IMR-90 (cell line): Measurements from ENCODE around the gene GFPT1. TPM values are rescaled to one million over a fixed set of nuclear protein-coding genes. Genes with fewer than 3 reads are reported as not detected.
A peak's percentile ranks its signal among the peaks of the same experiment; 100 is the strongest.

Source experiments
- ATAC-seq: fragments of 200-7000 bp; cut with Tn5 transposase; 2 replicates; pipeline ENCODE4 v1.9.1; 2020; ENCODE audit warnings: low read depth, mild to moderate bottlenecking, moderate library complexity
- BruUV-seq: library from RNA; stranded (reverse); fragments of 400-500 nt; replicated peaks from 2 replicates; lab custom pipeline; 2021; lab: Mats Ljungman, UMichigan
- CTCF ChIA-PET: fragments of 300-600 bp; formaldehyde crosslinking; extraction: SDS; loops from one replicate; lab custom pipeline; 2021; ENCODE audit warnings: antibody characterized with exemption; lab: Yijun Ruan, JAX
- POLR2A ChIA-PET: fragments of 300-600 bp; sonication (Branson Sonifier 250); formaldehyde crosslinking; loops from one replicate; lab custom pipeline; 2022; ENCODE audit warnings: antibody characterized with exemption; ENCODE audit not compliant: unreplicated experiment; lab: Charles Lee
- DNase-seq: peaks from one replicate; pipeline ENCODE4 v3.0.0; 2013
- H2AFZ ChIP-seq: replicated peaks from 2 replicates; pipeline ENCODE3; 2013; ENCODE audit warnings: low read length, mild to moderate bottlenecking; ENCODE audit not compliant: poor library complexity
- H2AK5ac ChIP-seq: 2 replicates; pipeline ENCODE4 v1.6.1; 2013; ENCODE audit warnings: low read depth, low read length, inconsistent platforms
- H2AK9ac ChIP-seq: replicated peaks from 2 replicates; pipeline ENCODE3; 2013; ENCODE audit warnings: mild to moderate bottlenecking, low read depth, low read length, moderate library complexity; ENCODE audit not compliant: poor library complexity
- H2BK120ac ChIP-seq: 2 replicates; pipeline ENCODE4 v1.6.1; 2013; ENCODE audit warnings: low read depth, low read length, inconsistent platforms
- H2BK15ac ChIP-seq: 3 replicates; pipeline ENCODE4 v1.6.1; 2013; ENCODE audit warnings: low read depth, low read length, inconsistent platforms
- H2BK20ac ChIP-seq: 2 replicates; pipeline ENCODE4 v1.6.1; 2013; ENCODE audit warnings: low read depth, mild to moderate bottlenecking, inconsistent platforms, low read length, moderate library complexity
- H2BK5ac ChIP-seq: 2 replicates; pipeline ENCODE4 v1.6.1; 2013; ENCODE audit warnings: mild to moderate bottlenecking, low read depth, low read length, inconsistent platforms; ENCODE audit not compliant: poor library complexity, severe bottlenecking
- H3K14ac ChIP-seq: replicated peaks from 2 replicates; pipeline ENCODE4 v1.6.1; 2013; ENCODE audit warnings: low read depth, low read length, inconsistent platforms
- H3K18ac ChIP-seq: 2 replicates; pipeline ENCODE4 v1.6.1; 2013; ENCODE audit warnings: low read depth, low read length, control low read depth
- H3K23ac ChIP-seq: 2 replicates; pipeline ENCODE4 v1.6.1; 2013; ENCODE audit warnings: low read depth, low read length, inconsistent platforms
- H3K27ac ChIP-seq: 2 replicates; pipeline ENCODE4 v1.5.1; 2013; ENCODE audit warnings: mild to moderate bottlenecking, control low read depth, low read length; ENCODE audit not compliant: insufficient read depth
- H3K27me3 ChIP-seq: 2 replicates; pipeline ENCODE4 v1.6.1; 2013; ENCODE audit warnings: low read length; ENCODE audit not compliant: control insufficient read depth, insufficient read depth
- H3K36me3 ChIP-seq: 2 replicates; pipeline ENCODE4 v1.6.1; 2013; ENCODE audit warnings: low read length, mixed read lengths; ENCODE audit not compliant: control insufficient read depth, insufficient read depth
- H3K4ac ChIP-seq: 2 replicates; pipeline ENCODE4 v1.6.1; 2013; ENCODE audit warnings: low read depth, low read length, inconsistent platforms
- H3K4me1 ChIP-seq: 2 replicates; pipeline ENCODE4 v1.6.1; 2013; ENCODE audit warnings: low read length, mixed read lengths; ENCODE audit not compliant: control insufficient read depth, insufficient read depth
- H3K4me2 ChIP-seq: 2 replicates; pipeline ENCODE4 v1.6.1; 2013; ENCODE audit warnings: low read depth, mild to moderate bottlenecking, control low read depth, low read length, moderate library complexity
- H3K4me3 ChIP-seq: 2 replicates; pipeline ENCODE4 v1.5.1; 2013; ENCODE audit warnings: low read depth, mild to moderate bottlenecking, control low read depth, low read length, moderate library complexity; ENCODE audit not compliant: insufficient read depth
- H3K56ac ChIP-seq: 2 replicates; pipeline ENCODE4 v1.6.1; 2013; ENCODE audit warnings: low read length, inconsistent platforms; ENCODE audit not compliant: insufficient read depth; ENCODE audit errors: extremely low read depth
- H3K79me1 ChIP-seq, 2 experiments: 2 replicates each; pipeline ENCODE4 v1.6.1; 2013; ENCODE audit warnings: low read length in 2 of 2, inconsistent platforms in 1 of 2, low read depth in 1 of 2
- H3K9ac ChIP-seq: 2 replicates; pipeline ENCODE4 v1.6.1; 2013; ENCODE audit warnings: low read depth, low read length, control low read depth
- H3K9me1 ChIP-seq: 2 replicates; pipeline ENCODE4 v1.6.1; 2013; ENCODE audit warnings: low read length, inconsistent platforms; ENCODE audit not compliant: insufficient read depth
- H3K9me3 ChIP-seq: 2 replicates; pipeline ENCODE4 v1.6.1; 2013; ENCODE audit warnings: low read length; ENCODE audit not compliant: control insufficient read depth, insufficient read depth
- H4K20me1 ChIP-seq: 2 replicates; pipeline ENCODE4 v1.6.1; 2013; ENCODE audit warnings: low read length, inconsistent platforms; ENCODE audit not compliant: insufficient read depth
- H4K5ac ChIP-seq: 2 replicates; pipeline ENCODE4 v1.6.1; 2013; ENCODE audit warnings: mild to moderate bottlenecking, low read depth, low read length, control low read depth
- H4K8ac ChIP-seq, 2 experiments: 2 replicates each; pipeline ENCODE4 v1.6.1; 2013; ENCODE audit warnings: low read depth in 2 of 2, low read length in 2 of 2, control low read depth in 1 of 2, inconsistent platforms in 1 of 2
- H4K91ac ChIP-seq: 2 replicates; pipeline ENCODE4 v1.6.1; 2013; ENCODE audit warnings: low read depth, low read length, inconsistent platforms; ENCODE audit not compliant: insufficient read depth
- CHD1 ChIP-seq: IDR thresholded peaks from 2 replicates; pipeline ENCODE4 v1.6.1; 2012; ENCODE audit warnings: low read depth, low read length, improper control_type of control experiment
- FOS ChIP-seq: fragments of 150-350 bp; IDR thresholded peaks from 2 replicates; pipeline ENCODE4 v1.6.1; 2016; ENCODE audit warnings: low read depth, low read length
- MAZ ChIP-seq: IDR thresholded peaks from 2 replicates; pipeline ENCODE4 v1.6.1; 2012; ENCODE audit warnings: low read depth, mild to moderate bottlenecking, low read length, improper control_type of control experiment, moderate library complexity, borderline replicate concordance
- MXI1 ChIP-seq: IDR thresholded peaks from 2 replicates; pipeline ENCODE4 v1.6.1; 2012; ENCODE audit warnings: low read depth, mild to moderate bottlenecking, low read length, moderate library complexity, borderline replicate concordance
- NFE2L2 ChIP-seq: fragments of 150-350 bp; IDR thresholded peaks from 2 replicates; pipeline ENCODE4 v1.6.1; 2016; ENCODE audit warnings: low read depth, mild to moderate bottlenecking, low read length
- RFX5 ChIP-seq: IDR thresholded peaks from 2 replicates; pipeline ENCODE4 v1.8.0; 2012; ENCODE audit warnings: low read depth, mild to moderate bottlenecking, low read length, moderate library complexity
- SMC3 ChIP-seq: fragments of 150-350 bp; IDR thresholded peaks from 2 replicates; pipeline ENCODE4 v1.6.1; 2016; ENCODE audit warnings: low read depth, mild to moderate bottlenecking, antibody characterized with exemption, low read length, moderate library complexity
- WGBS, 2 experiments: methylation state at CpG; one replicate each; pipeline versions ENCODE4 v1.1.5 to v1.1.7; 2013; ENCODE audit warnings: missing lambda C conversion rate in 2 of 2; ENCODE audit not compliant: insufficient read length in 1 of 2; ENCODE audit errors: extremely low coverage in 2 of 2; 5-methylcytosine and 5-hydroxymethylcytosine counted together
- dilution Hi-C: fragments of 300-500 bp; cut with HindIII; formaldehyde crosslinking; loops from one replicate; pipeline ENCODE4 v1.14.3; 2018; ENCODE audit warnings: low sequenced_read_pairs; ENCODE audit not compliant: unreplicated experiment
- in situ Hi-C: fragments of 300-500 bp; cut with MboI; formaldehyde crosslinking; loops from 3 replicates; pipeline ENCODE4 v1.14.3; 2019; ENCODE audit warnings: low sequenced_read_pairs, inconsistent platforms, mixed read lengths
- intact Hi-C: fragments of 100-400 bp; cut with micrococcal nuclease; formaldehyde crosslinking; loops from 2 replicates; pipeline ENCODE4 v1.10.0; 2022
- polyA plus RNA-seq, 3 experiments: library from polyadenylated mRNA; depleted of rRNA; stranded (reverse); fragments of >200 nt; gene quantifications; 2 replicates each; pipeline ENCODE4 v1.2.3, GENCODE V29; 2012; ENCODE audit warnings: low replicate concordance in 1 of 3
- total RNA-seq: library from RNA; depleted of rRNA; stranded (reverse); fragments of >200 nt; gene quantifications from 2 replicates; pipeline ENCODE4 v1.2.3, GENCODE V29; 2012
- TF ChIP-seq, protein P1 (sequence below): conservative IDR thresholded peaks from 2 replicates; pipeline ENCODE4 v1.5.1; 2012; ENCODE audit warnings: mild to moderate bottlenecking, low read depth, low read length, improper control_type of control experiment
- TF ChIP-seq, protein P2 (sequence below): fragments of 150-350 bp; IDR thresholded peaks from 2 replicates; pipeline ENCODE4 v1.6.1; 2016; ENCODE audit warnings: low read depth, mild to moderate bottlenecking, low read length, moderate library complexity, borderline replicate concordance

Gene GFPT1
- total and polyA plus RNA-seq, 2 of the 4 experiments (the other 2 are of a cell fraction) = 23.5 to 52.9 TPM

DNA sequence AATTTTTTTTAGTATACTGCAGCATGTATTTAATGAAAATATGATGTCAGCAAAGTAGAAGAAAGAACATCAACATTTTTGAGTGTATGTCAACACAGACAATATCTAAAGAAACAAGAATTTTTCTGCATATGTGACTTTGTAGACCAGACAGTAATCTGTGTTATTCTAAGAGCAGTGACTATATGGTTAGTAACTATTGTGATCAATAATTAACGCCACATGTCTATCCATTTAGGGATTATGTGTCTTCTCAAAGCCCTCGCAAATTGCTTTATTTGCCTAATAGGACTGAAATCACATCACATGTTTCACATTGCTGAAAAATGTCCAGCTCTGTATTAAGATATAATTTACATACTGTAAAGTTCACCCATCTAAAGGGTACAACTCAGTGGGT, 107.8 kb downstream of the GFPT1 start (continued):
- TF ChIP-seq, protein P1, sequence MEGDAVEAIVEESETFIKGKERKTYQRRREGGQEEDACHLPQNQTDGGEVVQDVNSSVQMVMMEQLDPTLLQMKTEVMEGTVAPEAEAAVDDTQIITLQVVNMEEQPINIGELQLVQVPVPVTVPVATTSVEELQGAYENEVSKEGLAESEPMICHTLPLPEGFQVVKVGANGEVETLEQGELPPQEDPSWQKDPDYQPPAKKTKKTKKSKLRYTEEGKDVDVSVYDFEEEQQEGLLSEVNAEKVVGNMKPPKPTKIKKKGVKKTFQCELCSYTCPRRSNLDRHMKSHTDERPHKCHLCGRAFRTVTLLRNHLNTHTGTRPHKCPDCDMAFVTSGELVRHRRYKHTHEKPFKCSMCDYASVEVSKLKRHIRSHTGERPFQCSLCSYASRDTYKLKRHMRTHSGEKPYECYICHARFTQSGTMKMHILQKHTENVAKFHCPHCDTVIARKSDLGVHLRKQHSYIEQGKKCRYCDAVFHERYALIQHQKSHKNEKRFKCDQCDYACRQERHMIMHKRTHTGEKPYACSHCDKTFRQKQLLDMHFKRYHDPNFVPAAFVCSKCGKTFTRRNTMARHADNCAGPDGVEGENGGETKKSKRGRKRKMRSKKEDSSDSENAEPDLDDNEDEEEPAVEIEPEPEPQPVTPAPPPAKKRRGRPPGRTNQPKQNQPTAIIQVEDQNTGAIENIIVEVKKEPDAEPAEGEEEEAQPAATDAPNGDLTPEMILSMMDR = no peak

DNA sequence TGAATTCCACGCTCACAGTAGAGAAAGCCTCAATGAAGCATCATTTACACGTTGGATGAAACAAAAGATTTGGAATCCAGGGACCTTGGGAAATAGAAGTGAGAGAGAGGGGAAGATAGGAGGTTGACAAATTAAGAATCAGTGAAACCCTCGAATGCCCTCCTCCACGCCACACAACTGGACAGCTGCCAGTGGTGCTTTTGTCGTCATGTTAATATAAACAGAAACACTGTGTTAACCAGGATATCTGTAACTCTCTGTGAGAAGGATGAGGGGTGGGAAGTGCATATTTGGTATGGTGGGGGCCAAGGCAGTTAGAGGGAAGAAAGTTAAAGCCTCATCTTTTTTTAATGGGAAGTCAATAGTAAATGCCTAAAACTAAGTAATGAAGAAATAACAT, 108.7 kb downstream of the GFPT1 start:
- CTCF ChIA-PET = no interaction called here
- H3K9ac ChIP-seq = no peak overlapping the region
- BruUV-seq = no TSS peak
- WGBS, 2 experiments = no CpG with 5 or more reads among the region's 5 CpGs
- intact Hi-C loops = no loop called here
- H3K4me2 ChIP-seq = peak overlapping the region; percentile 50
- H3K4me1 ChIP-seq = 0 out of 2 replicates have a peak, but pooled peaks cover 2% of the 10 kb centered on the region
- in situ Hi-C loops = no loop called here
- H3K56ac ChIP-seq = no peak overlapping the region
- peaks cover 3% of the 10 kb centered on the region for H3K9me1 ChIP-seq
- peak overlapping the region; percentile 18; the same call in 1 of the 2 replicates for H2BK20ac ChIP-seq
- 0 out of 4 replicates have a peak overlapping the region, but pooled peaks of 1 of the 2 experiments have one; percentile 45 for H4K8ac ChIP-seq
- H4K5ac ChIP-seq = peak overlapping the region; percentile 57; the same call in 1 of the 2 replicates
- H2BK5ac ChIP-seq = peak overlapping the region; percentile 23
- no peaks in the 10 kb centered on the region for H3K36me3 ChIP-seq
- no peaks in the 10 kb centered on the region for H3K79me1 ChIP-seq
- H2AK5ac ChIP-seq = peak overlapping the region; percentile 85
- no peaks in the 10 kb centered on the region for H3K9me3 ChIP-seq
- peak overlapping the region; percentile 51; the same call in 1 of the 2 replicates for H3K4ac ChIP-seq
- peak overlapping the region; percentile 82 for H2AFZ ChIP-seq
- DNase-seq (peak; percentile 57), ATAC-seq (no peak)
- H3K23ac ChIP-seq = no peak overlapping the region
- H3K18ac ChIP-seq = no peak overlapping the region
- no peak overlapping the region for H3K4me3 ChIP-seq
- H4K91ac ChIP-seq = peak overlapping the region; percentile 39; the same call in 1 of the 2 replicates
- 0 out of 3 replicates have a peak overlapping the region, but pooled peaks have one; percentile 54 for H2BK15ac ChIP-seq
- dilution Hi-C loops = no loop called here
- POLR2A ChIA-PET = no interaction called here
- H4K20me1 ChIP-seq = no peaks in the 10 kb centered on the region
- H3K27ac ChIP-seq = no peak overlapping the region
- H3K14ac ChIP-seq = peak overlapping the region; percentile 45; the same call in 1 of the 2 replicates
- no peaks in the 10 kb centered on the region for H3K27me3 ChIP-seq
- no peak overlapping the region for H2AK9ac ChIP-seq
- H2BK120ac ChIP-seq = peak overlapping the region; percentile 51
- TF ChIP-seq SMC3 (no peak), MAZ (no peak), NFE2L2 (no peak), RFX5 (no peak), CHD1 (no peak), FOS (no peak), MXI1 (no peak)
- TF ChIP-seq, protein P1 = no peak
- TF ChIP-seq, protein P2, sequence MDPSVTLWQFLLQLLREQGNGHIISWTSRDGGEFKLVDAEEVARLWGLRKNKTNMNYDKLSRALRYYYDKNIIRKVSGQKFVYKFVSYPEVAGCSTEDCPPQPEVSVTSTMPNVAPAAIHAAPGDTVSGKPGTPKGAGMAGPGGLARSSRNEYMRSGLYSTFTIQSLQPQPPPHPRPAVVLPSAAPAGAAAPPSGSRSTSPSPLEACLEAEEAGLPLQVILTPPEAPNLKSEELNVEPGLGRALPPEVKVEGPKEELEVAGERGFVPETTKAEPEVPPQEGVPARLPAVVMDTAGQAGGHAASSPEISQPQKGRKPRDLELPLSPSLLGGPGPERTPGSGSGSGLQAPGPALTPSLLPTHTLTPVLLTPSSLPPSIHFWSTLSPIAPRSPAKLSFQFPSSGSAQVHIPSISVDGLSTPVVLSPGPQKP = no peak
